HCT116 (cell line): ENCODE measurements around the gene PRSS22. TPM values are rescaled to one million over a fixed set of nuclear protein-coding genes. Genes with fewer than 3 reads are reported as not detected.

Experiments used
- ATAC-seq: fragments of 200-7000 bp; cut with Tn5 transposase; 2 replicates; pipeline ENCODE4 v1.9.1; 2020; ENCODE audit warnings: mild to moderate bottlenecking, moderate library complexity
- BruUV-seq: library from RNA; stranded (reverse); fragments of 400-500 nt; replicated peaks from 2 replicates; lab custom pipeline; 2021; lab: Mats Ljungman, UMichigan
- CTCF ChIA-PET: fragments of 300-600 bp; sonication (Branson Sonifier 250); formaldehyde crosslinking; loops from one replicate; lab custom pipeline; 2021; ENCODE audit warnings: antibody characterized with exemption; lab: Charles Lee
- POLR2A ChIA-PET: fragments of 300-600, 350-600 bp; sonication (Branson Sonifier 250); formaldehyde crosslinking; loops from one replicate; lab custom pipeline; 2021; ENCODE audit warnings: antibody characterized with exemption; lab: Charles Lee
- RAD21 ChIA-PET, 2 experiments: fragments of 300-600 bp; sonication (Branson Sonifier 250); formaldehyde crosslinking; loops; one replicate each; lab custom pipeline; 2023; ENCODE audit warnings: low total read pairs in 2 of 2; ENCODE audit not compliant: uncharacterized antibody in 2 of 2, unreplicated experiment in 2 of 2, low non-redundant PET in 1 of 2; lab: Charles Lee
- DNase-seq: peaks from one replicate; pipeline ENCODE4 v3.0.0-alpha.2; 2010; ENCODE audit warnings: low read depth, low spot score
- H2AFZ ChIP-seq: fragments of 200-600 bp; shearing (Covaris generic), sonication (generic); 2 replicates; pipeline ENCODE4 v1.6.1; 2017; ENCODE audit warnings: low read depth, mixed run types, mixed read lengths, antibody characterized with exemption, low read length; ENCODE audit not compliant: poor library complexity, severe bottlenecking
- H3K27ac ChIP-seq: 2 replicates; pipeline ENCODE4 v1.5.1; 2012; ENCODE audit warnings: low read depth, low read length
- H3K27me3 ChIP-seq: fragments of 200-600 bp; sonication (generic); 2 replicates; pipeline ENCODE4 v1.6.1; 2016; ENCODE audit warnings: mixed run types, low read length, mixed read lengths; ENCODE audit not compliant: insufficient read depth
- H3K36me3 ChIP-seq, 2 experiments: fragments of 200-500 bp in 1 of 2; fragments of 200-600 bp in 1 of 2; sonication (Bioruptor generic) in 1 of 2; sonication (generic) in 1 of 2; 2 replicates each; pipeline versions ENCODE4 v1.5.1 to v1.6.1; 2014 to 2016; ENCODE audit warnings: low read length in 2 of 2, inconsistent platforms in 1 of 2, mixed read lengths in 1 of 2, mixed run types in 1 of 2; ENCODE audit not compliant: insufficient read depth in 2 of 2, control insufficient read depth in 1 of 2
- H3K4me1 ChIP-seq, 2 experiments: fragments of 200-600 bp in 1 of 2; sonication (generic) in 1 of 2; 2 replicates each; pipeline versions ENCODE4 v1.5.1 to v1.6.1; 2012 to 2017; ENCODE audit warnings: low read length in 2 of 2, inconsistent platforms in 1 of 2, mild to moderate bottlenecking in 1 of 2, mixed read lengths in 1 of 2, mixed run types in 1 of 2, moderate library complexity in 1 of 2; ENCODE audit not compliant: insufficient read depth in 2 of 2, control insufficient read depth in 1 of 2
- H3K4me2 ChIP-seq: fragments of 200-600 bp; sonication (generic); 2 replicates; pipeline ENCODE4 v1.6.1; 2017; ENCODE audit warnings: mixed run types, low read length, mixed read lengths
- H3K4me3 ChIP-seq, 2 experiments: fragments of 200-600 bp in 1 of 2; sonication (generic) in 1 of 2; replicated peaks in 1 of 2; 2 replicates each; pipeline ENCODE4 v1.5.1; 2011 to 2016; ENCODE audit warnings: low read length in 2 of 2, control low read depth in 1 of 2, low read depth in 1 of 2, mild to moderate bottlenecking in 1 of 2, mixed read lengths in 1 of 2, mixed run types in 1 of 2
- H3K79me2 ChIP-seq: fragments of 200-600 bp; sonication (generic); 2 replicates; pipeline ENCODE4 v1.6.1; 2017; ENCODE audit warnings: mild to moderate bottlenecking, mixed run types, low read length, moderate library complexity, mixed read lengths; ENCODE audit not compliant: insufficient read depth
- H3K9ac ChIP-seq: fragments of 200-600 bp; sonication (generic); 2 replicates; pipeline ENCODE4 v1.6.1; 2016; ENCODE audit warnings: low read length, mixed read lengths
- H3K9me2 ChIP-seq: fragments of 200-600 bp; sonication (generic), shearing (Covaris generic); 2 replicates; pipeline ENCODE4 v1.6.1; 2017; ENCODE audit warnings: mixed run types, mild to moderate bottlenecking, moderate library complexity; ENCODE audit not compliant: insufficient read depth
- H3K9me3 ChIP-seq, 2 experiments: fragments of 200-500 bp in 1 of 2; fragments of 200-600 bp in 1 of 2; sonication (Bioruptor generic) in 1 of 2; sonication (generic) in 1 of 2; 2 replicates each; pipeline ENCODE4 v1.6.1; 2014 to 2017; ENCODE audit warnings: low read length in 2 of 2, mixed read lengths in 2 of 2, inconsistent platforms in 1 of 2, low read depth in 1 of 2, mild to moderate bottlenecking in 1 of 2, mixed run types in 1 of 2, moderate library complexity in 1 of 2; ENCODE audit not compliant: control insufficient read depth in 1 of 2, insufficient read depth in 1 of 2
- H4K20me1 ChIP-seq: fragments of 200-600 bp; sonication (generic), shearing (Covaris generic); 2 replicates; pipeline ENCODE4 v1.6.1; 2017; ENCODE audit warnings: mixed run types, mild to moderate bottlenecking, moderate library complexity; ENCODE audit not compliant: insufficient read depth
- CBX3 ChIP-seq: IDR thresholded peaks from 2 replicates; pipeline ENCODE4 v1.6.1; 2012; ENCODE audit warnings: low read depth
- EGR1 ChIP-seq: IDR thresholded peaks from 2 replicates; pipeline ENCODE4 v1.6.1; 2012; ENCODE audit warnings: low read depth
- ELF1 ChIP-seq: IDR thresholded peaks from 2 replicates; pipeline ENCODE4 v1.6.1; 2012; ENCODE audit warnings: low read depth, borderline replicate concordance
- EZH2phosphoT487 ChIP-seq: fragments of 200-600 bp; IDR thresholded peaks from 2 replicates; pipeline ENCODE4 v1.6.1; 2018; ENCODE audit warnings: antibody characterized with exemption, borderline replicate concordance
- FOSL1 ChIP-seq: IDR thresholded peaks from 2 replicates; pipeline ENCODE4 v1.6.1; 2012; ENCODE audit warnings: low read depth
- JUND ChIP-seq: IDR thresholded peaks from 2 replicates; pipeline ENCODE4 v1.6.1; 2012
- MAX ChIP-seq: IDR thresholded peaks from 2 replicates; pipeline ENCODE4 v1.6.1; 2012
- POLR2AphosphoS5 ChIP-seq: IDR thresholded peaks from 2 replicates; pipeline ENCODE4 v1.6.1; 2011; ENCODE audit warnings: mild to moderate bottlenecking, low read depth, low read length, moderate library complexity
- RAD21 ChIP-seq: IDR thresholded peaks from 2 replicates; pipeline ENCODE4 v1.6.1; 2012; ENCODE audit warnings: low read depth, mild to moderate bottlenecking
- SIN3A ChIP-seq: IDR thresholded peaks from 2 replicates; pipeline ENCODE4 v1.6.1; 2012; ENCODE audit warnings: low read depth
- SP1 ChIP-seq: IDR thresholded peaks from 2 replicates; pipeline ENCODE4 v1.6.1; 2012; ENCODE audit warnings: low read depth
- SRF ChIP-seq: IDR thresholded peaks from 2 replicates; pipeline ENCODE4 v1.6.1; 2012; ENCODE audit warnings: low read depth
- TCF7L2 ChIP-seq: IDR thresholded peaks from 2 replicates; pipeline ENCODE4 v1.7.0; 2011; ENCODE audit warnings: borderline replicate concordance, inconsistent platforms; ENCODE audit not compliant: insufficient read depth, insufficient read length; ENCODE audit errors: extremely low read depth
- YY1 ChIP-seq: IDR thresholded peaks from 2 replicates; pipeline ENCODE4 v1.6.1; 2011; ENCODE audit warnings: low read length, low read depth, moderate library complexity, mild to moderate bottlenecking; ENCODE audit not compliant: insufficient replicate concordance; ENCODE audit errors: extremely low read depth
- ZFX ChIP-seq: fragments of 450-650 bp; IDR thresholded peaks from 2 replicates; pipeline ENCODE4 v1.6.1; 2017
- ZNF274 ChIP-seq: fragments of 200-500 bp; sonication (Bioruptor generic); IDR thresholded peaks from 2 replicates; pipeline ENCODE4 v1.6.1; 2014; ENCODE audit warnings: mild to moderate bottlenecking, low read depth, low read length, inconsistent platforms
- intact Hi-C: fragments of 100-400 bp; cut with micrococcal nuclease; formaldehyde crosslinking; loops from 2 replicates; pipeline ENCODE4 v1.10.0; 2022
- total RNA-seq: library from RNA; stranded (reverse); gene quantifications from one replicate; pipeline ENCODE4 v1.2.1, GENCODE V29; 2021; ENCODE audit not compliant: unreplicated experiment
- TF ChIP-seq, protein P1 (sequence below): IDR thresholded peaks from 2 replicates; pipeline ENCODE4 v1.6.1; 2012; ENCODE audit warnings: low read depth
- TF ChIP-seq, protein P2 (sequence below): IDR thresholded peaks from 2 replicates; pipeline ENCODE4 v1.6.1; 2012

Gene PRSS22
- total RNA-seq, 1 experiment from 2014 or later = 20.2 TPM

GRCh38 chr16:2811703-2812471 is 46.1 kb downstream of the PRSS22 start:
- Histone ChIP-seq H3K27ac (no peak overlapping the region; the same call in 1 of the 2 replicates), H3K4me3 (no peak overlapping the region), H2AFZ (no peak overlapping the region), H3K9me2 (no peaks in the 10 kb centered on the region), H3K36me3 (no peaks in the 10 kb centered on the region), H3K27me3 (no peaks in the 10 kb centered on the region), H3K9ac (no peak overlapping the region), H4K20me1 (no peaks in the 10 kb centered on the region), H3K4me1 (peaks cover 3 to 7% of the 10 kb centered on the region in 2 experiments; a peak in 1 of 4 replicates), H3K79me2 (no peaks in the 10 kb centered on the region), H3K9me3 (no peaks in the 10 kb centered on the region), H3K4me2 (no peak overlapping the region)
- no peak for TF ChIP-seq JUND
- TF ChIP-seq MAX = no peak
- no peak for TF ChIP-seq EGR1
- no peak for TF ChIP-seq FOSL1
- no peak for TF ChIP-seq CBX3
- TF ChIP-seq ZNF274 = no peak
- TF ChIP-seq POLR2AphosphoS5 = no peak
- no peak for TF ChIP-seq EZH2phosphoT487
- TF ChIP-seq SRF = no peak
- TF ChIP-seq SIN3A = no peak
- no peak for TF ChIP-seq ZFX
- TF ChIP-seq, protein P1, sequence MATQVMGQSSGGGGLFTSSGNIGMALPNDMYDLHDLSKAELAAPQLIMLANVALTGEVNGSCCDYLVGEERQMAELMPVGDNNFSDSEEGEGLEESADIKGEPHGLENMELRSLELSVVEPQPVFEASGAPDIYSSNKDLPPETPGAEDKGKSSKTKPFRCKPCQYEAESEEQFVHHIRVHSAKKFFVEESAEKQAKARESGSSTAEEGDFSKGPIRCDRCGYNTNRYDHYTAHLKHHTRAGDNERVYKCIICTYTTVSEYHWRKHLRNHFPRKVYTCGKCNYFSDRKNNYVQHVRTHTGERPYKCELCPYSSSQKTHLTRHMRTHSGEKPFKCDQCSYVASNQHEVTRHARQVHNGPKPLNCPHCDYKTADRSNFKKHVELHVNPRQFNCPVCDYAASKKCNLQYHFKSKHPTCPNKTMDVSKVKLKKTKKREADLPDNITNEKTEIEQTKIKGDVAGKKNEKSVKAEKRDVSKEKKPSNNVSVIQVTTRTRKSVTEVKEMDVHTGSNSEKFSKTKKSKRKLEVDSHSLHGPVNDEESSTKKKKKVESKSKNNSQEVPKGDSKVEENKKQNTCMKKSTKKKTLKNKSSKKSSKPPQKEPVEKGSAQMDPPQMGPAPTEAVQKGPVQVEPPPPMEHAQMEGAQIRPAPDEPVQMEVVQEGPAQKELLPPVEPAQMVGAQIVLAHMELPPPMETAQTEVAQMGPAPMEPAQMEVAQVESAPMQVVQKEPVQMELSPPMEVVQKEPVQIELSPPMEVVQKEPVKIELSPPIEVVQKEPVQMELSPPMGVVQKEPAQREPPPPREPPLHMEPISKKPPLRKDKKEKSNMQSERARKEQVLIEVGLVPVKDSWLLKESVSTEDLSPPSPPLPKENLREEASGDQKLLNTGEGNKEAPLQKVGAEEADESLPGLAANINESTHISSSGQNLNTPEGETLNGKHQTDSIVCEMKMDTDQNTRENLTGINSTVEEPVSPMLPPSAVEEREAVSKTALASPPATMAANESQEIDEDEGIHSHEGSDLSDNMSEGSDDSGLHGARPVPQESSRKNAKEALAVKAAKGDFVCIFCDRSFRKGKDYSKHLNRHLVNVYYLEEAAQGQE = no peak
- no peak for TF ChIP-seq ELF1
- no peak for TF ChIP-seq TCF7L2
- no peak for TF ChIP-seq RAD21
- TF ChIP-seq YY1 = no peak
- TF ChIP-seq, protein P2, sequence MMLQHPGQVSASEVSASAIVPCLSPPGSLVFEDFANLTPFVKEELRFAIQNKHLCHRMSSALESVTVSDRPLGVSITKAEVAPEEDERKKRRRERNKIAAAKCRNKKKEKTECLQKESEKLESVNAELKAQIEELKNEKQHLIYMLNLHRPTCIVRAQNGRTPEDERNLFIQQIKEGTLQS = no peak
- no peak for TF ChIP-seq SP1
- ChIA-PET POLR2A (no interaction called here), CTCF (no interaction called here), RAD21 (no interaction called here)
- no peak for DNase-seq
- BruUV-seq = no TSS peak
- peak; percentile 63 for ATAC-seq
- intact Hi-C loops = no loop called here
